Neural progenitor cell (in vitro differentiated cells): Measurements from ENCODE around the gene PNPLA7.

Source experiments
- EZH2 ChIP-seq: fragments of 200-600 bp; sonication (generic); IDR thresholded peaks from 2 replicates; pipeline ENCODE4 v1.6.1; 2017; ENCODE audit warnings: antibody characterized with exemption, mild to moderate bottlenecking, moderate library complexity
- TF ChIP-seq, protein P1 (sequence below): fragments of 200-600 bp; sonication (generic); IDR thresholded peaks from 2 replicates; pipeline ENCODE4 v1.5.1; 2017; ENCODE audit warnings: antibody characterized with exemption, mild to moderate bottlenecking

DNA sequence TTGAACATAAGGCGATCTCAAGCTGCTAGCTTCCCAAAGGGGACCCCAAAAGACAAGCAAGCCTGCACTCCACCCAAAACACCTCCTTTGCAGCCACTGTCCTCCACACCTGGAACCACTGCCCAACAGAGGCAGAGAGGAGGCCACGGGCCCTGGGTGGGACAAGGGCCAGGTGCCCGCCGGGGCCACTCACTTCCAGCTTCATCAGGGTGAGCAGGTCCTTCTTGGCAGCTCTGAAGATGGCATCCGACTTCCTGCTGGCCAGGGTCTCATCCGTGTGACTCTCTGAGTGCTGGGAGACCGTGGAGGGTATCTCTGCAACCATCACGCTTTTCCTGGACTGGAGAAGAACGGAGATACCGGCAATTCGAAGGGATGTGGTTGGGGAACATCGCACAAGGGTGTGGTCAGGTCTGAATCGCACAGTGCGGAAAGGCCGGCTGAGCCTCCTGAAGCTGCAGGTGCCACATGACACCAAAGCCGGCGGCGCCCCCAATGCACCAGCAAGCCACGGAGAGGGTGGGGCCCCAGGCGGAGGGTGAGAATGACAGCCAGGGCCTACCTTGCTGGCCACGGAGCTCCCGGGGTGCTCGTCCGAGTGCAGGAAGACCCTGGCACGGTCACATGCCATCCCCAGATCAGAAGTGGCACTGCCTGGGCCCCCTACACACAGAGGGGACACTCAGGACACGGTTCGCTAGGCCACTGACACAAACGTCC lies 44.6 kb downstream of the PNPLA7 start:
- TF ChIP-seq, protein P1, sequence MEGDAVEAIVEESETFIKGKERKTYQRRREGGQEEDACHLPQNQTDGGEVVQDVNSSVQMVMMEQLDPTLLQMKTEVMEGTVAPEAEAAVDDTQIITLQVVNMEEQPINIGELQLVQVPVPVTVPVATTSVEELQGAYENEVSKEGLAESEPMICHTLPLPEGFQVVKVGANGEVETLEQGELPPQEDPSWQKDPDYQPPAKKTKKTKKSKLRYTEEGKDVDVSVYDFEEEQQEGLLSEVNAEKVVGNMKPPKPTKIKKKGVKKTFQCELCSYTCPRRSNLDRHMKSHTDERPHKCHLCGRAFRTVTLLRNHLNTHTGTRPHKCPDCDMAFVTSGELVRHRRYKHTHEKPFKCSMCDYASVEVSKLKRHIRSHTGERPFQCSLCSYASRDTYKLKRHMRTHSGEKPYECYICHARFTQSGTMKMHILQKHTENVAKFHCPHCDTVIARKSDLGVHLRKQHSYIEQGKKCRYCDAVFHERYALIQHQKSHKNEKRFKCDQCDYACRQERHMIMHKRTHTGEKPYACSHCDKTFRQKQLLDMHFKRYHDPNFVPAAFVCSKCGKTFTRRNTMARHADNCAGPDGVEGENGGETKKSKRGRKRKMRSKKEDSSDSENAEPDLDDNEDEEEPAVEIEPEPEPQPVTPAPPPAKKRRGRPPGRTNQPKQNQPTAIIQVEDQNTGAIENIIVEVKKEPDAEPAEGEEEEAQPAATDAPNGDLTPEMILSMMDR = no peak
- TF ChIP-seq EZH2 = no peak
